Articular chondrocyte of knee joint (primary cell): ENCODE results near the gene PARK7. TPM values are rescaled to one million over a fixed set of nuclear protein-coding genes. Genes with fewer than 3 reads are reported as not detected.

Experiments used
- small RNA-seq: library from RNA; depleted of rRNA; stranded (forward); fragments of <200 nt; gene quantifications from one replicate; pipeline ENCODE3, GENCODE V24; 2012
- total RNA-seq: library from RNA; depleted of rRNA; stranded (reverse); fragments of >200 nt; gene quantifications from 2 replicates; pipeline ENCODE4 v1.2.3, GENCODE V29; 2012

Gene PARK7
- total RNA-seq: 234 and 254 TPM in 2 replicates

DNA sequence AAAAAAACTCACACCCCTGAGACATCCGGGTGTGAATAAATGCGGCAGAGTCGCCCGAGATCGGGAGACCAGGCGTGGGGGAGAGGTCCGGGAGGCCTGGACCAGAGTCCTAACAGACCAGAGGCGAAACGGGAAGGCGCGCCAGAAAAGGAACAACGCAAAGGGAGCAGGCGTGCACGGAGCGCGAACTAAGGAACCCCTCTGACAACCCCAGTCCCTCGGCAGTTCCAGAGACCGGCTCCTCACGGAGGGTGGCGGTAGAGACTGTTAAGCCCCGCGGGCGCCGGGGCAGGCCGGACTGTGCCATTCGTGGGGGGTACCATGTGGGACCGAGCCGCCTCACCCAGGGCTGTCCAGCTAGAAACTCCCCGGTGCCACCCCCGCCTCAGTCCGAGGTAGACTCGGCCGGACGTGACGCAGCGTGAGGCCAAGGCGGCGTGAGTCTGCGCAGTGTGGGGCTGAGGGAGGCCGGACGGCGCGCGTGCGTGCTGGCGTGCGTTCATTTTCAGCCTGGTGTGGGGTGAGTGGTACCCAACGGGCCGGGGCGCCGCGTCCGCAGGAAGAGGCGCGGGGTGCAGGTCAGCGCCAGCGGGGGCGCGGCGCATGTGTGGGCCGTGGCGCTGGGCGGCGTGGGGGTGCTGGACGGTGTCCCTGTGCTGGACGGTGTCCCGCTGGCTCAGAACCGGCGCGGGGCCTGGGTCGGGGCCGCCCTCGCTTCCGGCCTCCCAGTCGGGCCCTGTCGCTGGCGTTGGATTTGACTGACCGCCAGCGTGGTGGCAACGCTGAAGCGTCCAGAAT, at the start of gene PARK7:
TSS of gene PARK7 (plus strand) at position 496 of the 798 bp plus-strand sequence. CDS start 1,075 bp downstream, outside the sequence.

DNA sequence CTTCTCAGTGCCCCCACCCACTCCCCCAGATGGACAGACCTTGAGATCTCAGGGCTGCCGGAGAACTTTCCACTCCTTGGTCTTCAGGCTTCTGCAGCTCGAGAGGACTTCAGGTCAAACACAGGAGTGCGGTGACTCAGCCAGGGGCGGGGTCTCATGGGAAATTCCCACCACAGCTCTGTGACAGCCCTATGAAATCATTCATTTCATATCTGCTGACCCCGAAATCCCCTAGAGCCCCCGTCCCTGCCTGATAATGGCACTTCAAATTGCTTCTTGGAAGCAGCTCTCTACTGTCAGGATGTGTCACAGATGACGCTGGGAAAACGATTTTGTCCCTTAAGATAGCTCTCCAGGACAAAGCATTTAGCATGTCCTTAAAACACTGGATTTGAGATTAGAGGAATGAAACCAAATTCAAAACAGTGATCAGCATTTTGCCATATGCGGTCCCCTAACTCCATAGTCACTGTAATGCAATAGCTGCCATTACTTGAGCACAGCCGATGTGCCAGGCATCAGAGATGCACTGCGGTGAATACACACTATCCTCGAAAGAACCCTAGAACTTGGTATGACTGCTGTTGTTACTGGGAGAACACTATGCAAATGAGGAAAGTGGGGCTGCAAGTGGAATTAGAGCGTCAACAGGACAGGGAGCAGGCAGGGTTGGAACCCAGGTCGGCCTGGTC, 20.6 kb upstream of the PARK7 start, which contains the start of gene TNFRSF9:
TSS of gene TNFRSF9 (minus strand) at position 95 of the 692 bp plus-strand sequence. CDS start 845 bp downstream, outside the sequence.

DNA sequence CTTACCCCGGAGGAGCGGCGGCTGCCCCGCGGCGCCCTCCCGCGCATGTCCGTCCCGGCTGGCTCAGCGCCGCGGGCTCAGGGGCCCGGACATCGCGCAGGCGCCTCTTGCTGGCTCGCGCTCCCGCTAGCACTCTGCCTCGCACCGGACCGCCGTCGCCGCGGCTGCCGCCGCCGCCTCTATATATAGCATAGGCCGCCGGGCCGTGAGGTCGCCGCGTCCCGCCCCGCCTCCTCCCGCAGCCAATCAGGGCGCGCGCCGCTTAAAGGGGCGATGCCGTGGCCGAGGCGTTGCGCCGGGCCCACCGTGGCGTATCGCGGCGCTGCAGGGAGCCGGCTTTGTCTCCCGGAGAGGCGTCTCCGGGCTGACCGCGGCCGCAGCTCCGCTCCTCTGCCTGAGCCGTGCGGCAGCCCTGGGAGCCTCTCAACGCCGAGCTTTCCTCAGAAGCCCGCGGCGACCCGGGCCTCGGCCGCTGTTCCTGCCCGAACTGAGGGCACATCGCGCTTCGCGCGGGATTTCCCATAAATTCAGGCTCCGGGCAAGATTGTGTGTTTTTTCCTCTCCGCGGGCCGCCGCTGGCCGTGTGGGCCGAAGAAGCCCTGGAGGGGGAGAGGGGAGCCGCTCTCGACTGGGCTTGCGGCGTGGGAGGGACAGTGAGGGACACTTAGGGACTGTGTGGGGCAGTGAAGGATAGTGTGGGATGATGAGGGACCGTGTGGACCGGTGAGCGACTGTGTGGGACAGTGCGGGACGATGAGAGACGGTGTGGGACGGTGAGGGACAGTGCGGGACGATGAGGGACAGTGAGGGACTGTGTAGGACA, 64.9 kb downstream of the PARK7 start, which contains the start of gene ERRFI1:
TSS of gene ERRFI1 (minus strand) at position 157 of the 823 bp plus-strand sequence. CDS start 10,690 bp downstream, outside the sequence.

Small RNA genes lying within 50 kb of the gene (small RNA-seq; reads per million reads assigned to genes)
- not detected for gene RF00019

Other genes starting within 250 kb of the PARK7 start
- gene VAMP3, start 190.4 kb upstream of the PARK7 start, total RNA-seq: 154 and 201 TPM in 2 replicates
- 15.3 and 18.7 TPM in 2 replicates for gene PER3, start 177.4 kb upstream of the PARK7 start, total RNA-seq
- gene UTS2, start 108.6 kb upstream of the PARK7 start, total RNA-seq: 0.11 TPM in 1 of 2 replicates, not detected in the other
- gene TNFRSF9, start 20.9 kb upstream of the PARK7 start, total RNA-seq: 0.13 and 0.65 TPM in 2 replicates
- 96.4 and 120 TPM in 2 replicates for gene ERRFI1, start 64.6 kb downstream of the PARK7 start, total RNA-seq